Dedifferentiated amniotic fluid mesenchymal stem cell (primary cell): ENCODE results near the gene GMPPB.

ENCODE experiments used
- DNase-seq: peaks from one replicate; pipeline ENCODE4 v3.0.0-alpha.2; 2016; ENCODE audit errors: extremely low spot score

The GMPPB gene

GRCh38 chr3:49670940-49671290, 52.8 kb downstream of the GMPPB start:
- no peak for DNase-seq
